H9 (cell line): ENCODE data around the gene SYNRG. TPM values are rescaled to one million over a fixed set of nuclear protein-coding genes. Genes with fewer than 3 reads are reported as not detected.

Source experiments
- DNase-seq: peaks from one replicate; pipeline ENCODE4 v3.0.0-alpha.2; 2017
- H2AFZ ChIP-seq: one replicate; pipeline ENCODE4 v1.6.1; 2013; ENCODE audit warnings: mild to moderate bottlenecking, low read length, control low read depth, moderate library complexity
- H2AK5ac ChIP-seq: 2 replicates; pipeline ENCODE4 v1.6.1; 2013; ENCODE audit warnings: low read length, control low read depth, mixed read lengths; ENCODE audit not compliant: insufficient read length
- H2BK120ac ChIP-seq: one replicate; pipeline ENCODE4 v1.6.1; 2013; ENCODE audit warnings: low read depth, mild to moderate bottlenecking, low read length, control low read depth, inconsistent platforms; ENCODE audit not compliant: poor library complexity, severe bottlenecking
- H2BK12ac ChIP-seq: 2 replicates; pipeline ENCODE4 v1.6.1; 2013; ENCODE audit warnings: low read length, control low read depth, mixed read lengths, low read depth; ENCODE audit not compliant: insufficient read length
- H2BK15ac ChIP-seq: 2 replicates; pipeline ENCODE4 v1.6.1; 2013; ENCODE audit warnings: low read depth, low read length, control low read depth
- H2BK20ac ChIP-seq: one replicate; pipeline ENCODE4 v1.6.1; 2013; ENCODE audit warnings: low read depth, mild to moderate bottlenecking, low read length, control low read depth, inconsistent platforms; ENCODE audit not compliant: poor library complexity, severe bottlenecking
- H2BK5ac ChIP-seq: 2 replicates; pipeline ENCODE4 v1.6.1; 2013; ENCODE audit warnings: low read length, control low read depth, mixed read lengths; ENCODE audit not compliant: insufficient read length
- H3K14ac ChIP-seq: 2 replicates; pipeline ENCODE4 v1.6.1; 2013; ENCODE audit warnings: low read length, control low read depth; ENCODE audit not compliant: insufficient read depth
- H3K18ac ChIP-seq: 2 replicates; pipeline ENCODE4 v1.6.1; 2013; ENCODE audit warnings: low read depth, mild to moderate bottlenecking, mixed read lengths, low read length, control low read depth; ENCODE audit not compliant: insufficient read length
- H3K23ac ChIP-seq: 2 replicates; pipeline ENCODE4 v1.6.1; 2013; ENCODE audit warnings: low read length, control low read depth, mixed read lengths, low read depth; ENCODE audit not compliant: insufficient read length
- H3K23me2 ChIP-seq: 2 replicates; pipeline ENCODE4 v1.6.1; 2013; ENCODE audit warnings: low read depth, mild to moderate bottlenecking, mixed read lengths, low read length, control low read depth; ENCODE audit not compliant: insufficient read length, poor library complexity, severe bottlenecking
- H3K27ac ChIP-seq: 2 replicates; pipeline ENCODE4 v1.5.1; 2013; ENCODE audit warnings: low read length, control low read depth, mixed read lengths, low read depth; ENCODE audit not compliant: insufficient read length
- H3K27me3 ChIP-seq: 2 replicates; pipeline ENCODE4 v1.6.1; 2013; ENCODE audit warnings: low read length, control low read depth, inconsistent platforms; ENCODE audit not compliant: insufficient read depth
- H3K4ac ChIP-seq: 2 replicates; pipeline ENCODE4 v1.6.1; 2013; ENCODE audit warnings: low read depth, mild to moderate bottlenecking, control low read depth, inconsistent platforms, low read length, moderate library complexity
- H3K4me1 ChIP-seq: 2 replicates; pipeline ENCODE4 v1.6.1; 2013; ENCODE audit warnings: low read length, control low read depth, inconsistent platforms; ENCODE audit not compliant: insufficient read depth
- H3K4me2 ChIP-seq: 2 replicates; pipeline ENCODE4 v1.6.1; 2013; ENCODE audit warnings: low read length, control low read depth, mixed read lengths; ENCODE audit not compliant: insufficient read length, insufficient read depth
- H3K56ac ChIP-seq: 2 replicates; pipeline ENCODE4 v1.6.1; 2013; ENCODE audit warnings: low read depth, mild to moderate bottlenecking, mixed read lengths, low read length, control low read depth; ENCODE audit not compliant: insufficient read length
- H3K79me1 ChIP-seq: 2 replicates; pipeline ENCODE4 v1.6.1; 2013; ENCODE audit warnings: low read depth, mild to moderate bottlenecking, moderate library complexity, low read length, control low read depth, inconsistent platforms; ENCODE audit not compliant: insufficient read depth, poor library complexity, severe bottlenecking
- H3K79me2 ChIP-seq: 2 replicates; pipeline ENCODE4 v1.6.1; 2013; ENCODE audit warnings: low read length, control low read depth, inconsistent platforms; ENCODE audit not compliant: insufficient read depth
- H3K9ac ChIP-seq: 2 replicates; pipeline ENCODE4 v1.6.1; 2013; ENCODE audit warnings: low read length, control low read depth, mixed read lengths; ENCODE audit not compliant: insufficient read length; ENCODE audit errors: extremely low read depth
- H3K9me3 ChIP-seq: one replicate; pipeline ENCODE4 v1.6.1; 2013; ENCODE audit warnings: low read depth, low read length, inconsistent platforms; ENCODE audit not compliant: control insufficient read depth
- H3T11ph ChIP-seq: one replicate; pipeline ENCODE4 v1.6.1; 2013; ENCODE audit warnings: mild to moderate bottlenecking, low read length, control low read depth, inconsistent platforms
- H4K20me1 ChIP-seq: one replicate; pipeline ENCODE4 v1.6.1; 2013; ENCODE audit not compliant: control insufficient read depth, insufficient read length, insufficient read depth
- H4K5ac ChIP-seq: 2 replicates; pipeline ENCODE4 v1.6.1; 2013; ENCODE audit warnings: low read depth, mild to moderate bottlenecking, mixed read lengths, low read length, control low read depth; ENCODE audit not compliant: insufficient read length
- H4K8ac ChIP-seq: replicated peaks from 2 replicates; pipeline ENCODE4 v1.6.1; 2013; ENCODE audit warnings: low read length, control low read depth, mixed read lengths, low read depth; ENCODE audit not compliant: insufficient read length
- H4K91ac ChIP-seq: 2 replicates; pipeline ENCODE4 v1.6.1; 2013; ENCODE audit warnings: low read depth, mild to moderate bottlenecking, moderate library complexity, mixed read lengths, low read length, control low read depth; ENCODE audit not compliant: insufficient read length
- H3K27ac Mint-ChIP-seq, 3 experiments: 2 replicates in 2 of 3; 3 replicates in 1 of 3; pipeline ENCODE4 v1.8.0; 2020 to 2021; ENCODE audit warnings: mixed read lengths in 3 of 3, mild to moderate bottlenecking in 1 of 3, moderate library complexity in 1 of 3
- H3K27me3 Mint-ChIP-seq: 2 replicates; pipeline ENCODE4 v1.8.0; 2021; ENCODE audit warnings: low read depth, mild to moderate bottlenecking, moderate library complexity, mixed read lengths
- H3K36me3 Mint-ChIP-seq, 3 experiments: 2 replicates in 2 of 3; 3 replicates in 1 of 3; pipeline ENCODE4 v1.8.0; 2020 to 2021; ENCODE audit warnings: low read depth in 3 of 3, mixed read lengths in 3 of 3; ENCODE audit not compliant: insufficient read depth in 1 of 3
- H3K4me1 Mint-ChIP-seq, 2 experiments: 2 replicates each; pipeline ENCODE4 v1.8.0; 2020; ENCODE audit warnings: mixed read lengths in 2 of 2
- H3K4me3 Mint-ChIP-seq, 2 experiments: 2 replicates in 1 of 2; 3 replicates in 1 of 2; pipeline ENCODE4 v1.8.0; 2020 to 2021; ENCODE audit warnings: mild to moderate bottlenecking in 2 of 2, mixed read lengths in 2 of 2, moderate library complexity in 1 of 2
- H3K9me3 Mint-ChIP-seq, 2 experiments: 2 replicates in 1 of 2; 3 replicates in 1 of 2; pipeline ENCODE4 v1.8.0; 2020; ENCODE audit warnings: mild to moderate bottlenecking in 2 of 2, mixed read lengths in 2 of 2, moderate library complexity in 1 of 2
- CTCF ChIP-seq: fragments of 200-600 bp; sonication (generic); conservative IDR thresholded peaks from 3 replicates; pipeline ENCODE4 v1.8.0; 2021; ENCODE audit warnings: antibody characterized with exemption, mild to moderate bottlenecking
- WGBS: extraction: QIAGEN DNeasy Blood & Tissue Kit; methylation state at CpG from one replicate; pipeline ENCODE4 v1.1.7; 2013; ENCODE audit warnings: missing lambda C conversion rate, low lambda C conversion rate, mixed read lengths; ENCODE audit not compliant: insufficient read length; ENCODE audit errors: extremely low coverage; 5-methylcytosine and 5-hydroxymethylcytosine counted together
- total RNA-seq: library from RNA; stranded (reverse); gene quantifications from 2 replicates; pipeline ENCODE4 v1.2.1, GENCODE V29; 2021

The SYNRG gene
- total RNA-seq, 1 experiment from 2014 or later = 30.5 TPM

- Histone ChIP-seq H4K8ac (no peak overlapping the region), H4K91ac (no peak overlapping the region), H2AFZ (no peak overlapping the region), H3K23me2 (peaks cover 17% of the 10 kb centered on the region), H2BK5ac (no peak overlapping the region), H3K18ac (peak overlapping the region; percentile 10), H3K9me3 (no peaks in the 10 kb centered on the region), H2BK15ac (no peak overlapping the region), H3K4ac (no peak overlapping the region), H3K23ac (no peak overlapping the region), H2AK5ac (no peak overlapping the region), H2BK20ac (no peak overlapping the region), H3K79me2 (no peaks in the 10 kb centered on the region), H2BK120ac (no peak overlapping the region), H3T11ph (no peak overlapping the region), H4K5ac (no peak overlapping the region), H3K4me2 (peak overlapping the region; percentile 73), H3K4me1 (peaks cover 12% of the 10 kb centered on the region), H2BK12ac (no peak overlapping the region), H3K27ac (no peak overlapping the region), H3K56ac (no peak overlapping the region), H3K79me1 (no peaks in the 10 kb centered on the region), H3K27me3 (no peaks in the 10 kb centered on the region), H4K20me1 (no peaks in the 10 kb centered on the region), H3K14ac (no peak overlapping the region), H3K9ac (no peak overlapping the region)
- H3K4me1 Mint-ChIP-seq = peaks cover 41% of the 10 kb centered on the region in 2 experiments
- DNase-seq = no peak
- H3K9me3 Mint-ChIP-seq = no peaks in the 10 kb centered on the region
- peaks cover 0 to 3% (median 0%) of the 10 kb centered on the region in 3 experiments; a peak in 3 of 7 replicates for H3K36me3 Mint-ChIP-seq
- 100% methylated on average over 2 of the region's 7 CpGs for WGBS
- peak overlapping the region in 1 of 3 experiments; percentile 1; a peak in 2 of 7 replicates for H3K27ac Mint-ChIP-seq
- no peak for TF ChIP-seq CTCF
- H3K4me3 Mint-ChIP-seq = peak overlapping the region; percentile 79 to 89
- H3K27me3 Mint-ChIP-seq = peaks cover 12% of the 10 kb centered on the region
These were observed 121.1 kb downstream of the SYNRG start for GRCh38 chr17:37488009-37488604.
